Smooth muscle cell of the brain vasculature (primary cell): Measurements from ENCODE around the gene PYROXD2.

Experiments
- DNase-seq: peaks from one replicate; pipeline ENCODE4 v3.0.0-alpha.2; 2012; ENCODE audit warnings: low read depth, low spot score

Gene PYROXD2

DNA sequence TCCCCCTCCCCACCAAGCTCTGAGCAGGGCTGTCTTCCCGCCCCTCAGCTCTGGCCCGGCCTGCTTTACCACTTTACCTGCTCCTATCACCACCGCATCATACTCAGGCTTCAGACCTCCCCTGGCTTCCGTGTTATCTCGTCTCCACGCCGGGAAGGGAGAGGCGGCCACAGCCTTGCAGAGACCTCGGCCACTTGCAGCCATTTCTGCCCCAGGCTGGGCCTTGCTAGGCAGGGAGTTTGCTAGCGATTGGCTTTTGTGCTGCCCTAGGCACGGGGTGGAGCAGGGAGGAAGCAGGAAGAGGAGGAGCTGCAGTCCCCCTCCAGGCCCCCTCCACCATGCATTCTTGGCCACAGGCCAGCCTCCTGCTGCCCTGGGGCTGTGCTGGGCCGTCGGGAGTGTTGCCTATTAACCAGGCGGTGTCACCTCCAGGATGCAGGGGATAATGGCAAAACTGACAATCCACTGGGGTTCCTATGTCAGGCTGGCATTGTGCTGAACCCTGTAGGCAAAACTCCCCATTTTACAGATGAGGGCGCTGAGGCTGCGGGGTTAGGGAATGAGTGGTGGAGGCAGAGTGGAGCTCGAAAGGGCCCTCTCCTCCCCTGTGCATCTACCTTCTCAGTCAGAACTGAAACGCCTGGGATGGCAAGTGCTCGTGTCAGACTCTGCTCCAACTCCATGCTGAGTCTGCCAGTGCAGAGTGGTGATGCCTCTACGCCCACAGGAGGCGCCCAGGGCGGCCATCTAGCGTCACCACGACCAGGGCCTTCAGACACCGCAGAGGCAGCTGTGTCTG lies at the start of gene PYROXD2:
Gene PYROXD2, minus strand, starts transcription at position 251 of the 799 bp plus-strand sequence. Its CDS starts 47 bp downstream, at position 204.
- DNase-seq, result peak; percentile 67

DNA sequence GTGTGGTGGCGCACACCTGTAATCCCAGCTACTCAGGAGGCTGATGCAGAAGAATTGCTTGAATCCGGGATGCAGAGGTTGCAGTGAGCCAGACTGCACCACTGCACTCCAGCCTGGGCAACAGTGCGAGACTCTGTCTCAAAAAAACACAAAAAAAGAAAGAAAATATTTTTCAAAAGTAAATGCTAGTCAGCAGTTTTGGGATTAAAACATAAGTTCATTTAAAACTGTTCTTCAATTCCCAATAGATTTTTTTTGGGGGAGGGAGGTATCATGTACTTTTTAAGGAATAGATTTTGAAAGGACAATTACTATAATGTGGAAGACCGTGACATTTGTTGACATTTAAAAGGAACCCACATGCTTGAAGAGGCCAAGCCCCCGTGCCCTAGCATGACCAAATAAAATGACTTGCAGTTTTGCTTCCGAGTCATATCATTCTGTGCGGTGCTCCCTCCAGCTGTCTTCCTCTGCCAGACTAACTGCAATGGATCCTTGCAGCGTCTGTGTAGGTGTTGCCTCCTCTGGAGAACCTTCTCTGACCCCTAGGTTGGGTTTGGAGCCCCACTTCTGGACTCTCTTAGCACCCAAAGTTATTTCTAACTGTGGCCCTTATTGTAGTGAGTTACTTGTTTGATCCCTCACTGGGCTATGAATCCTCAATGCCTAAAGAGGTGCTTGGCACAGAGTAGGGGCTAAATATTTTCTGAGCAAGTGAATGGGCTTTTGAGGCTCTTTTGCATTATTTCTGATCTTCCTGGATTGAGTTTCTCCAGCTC lies 49.2 kb upstream of the PYROXD2 start:
- DNase-seq, result no peak

GRCh38 chr10:98463016-98463415 lies 48.0 kb upstream of the PYROXD2 start:
- DNase-seq, result no peak

DNA sequence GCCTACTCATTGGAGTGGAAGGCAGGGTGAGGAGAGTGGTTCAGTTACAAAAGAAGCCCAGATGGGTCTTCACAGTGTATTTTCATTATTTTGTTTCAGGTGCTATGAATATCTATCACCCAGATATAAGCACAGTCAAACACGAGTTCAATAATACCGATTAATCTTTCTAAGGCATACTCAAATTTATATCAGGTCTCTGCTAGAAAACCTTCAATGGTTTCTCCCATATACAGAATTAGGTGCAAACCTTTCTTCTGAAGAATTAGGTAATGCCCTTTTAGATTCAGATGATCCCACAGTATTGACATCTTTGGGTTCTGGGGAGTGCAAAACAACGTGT lies 46.5 kb upstream of the PYROXD2 start:
- no peak for DNase-seq

DNA sequence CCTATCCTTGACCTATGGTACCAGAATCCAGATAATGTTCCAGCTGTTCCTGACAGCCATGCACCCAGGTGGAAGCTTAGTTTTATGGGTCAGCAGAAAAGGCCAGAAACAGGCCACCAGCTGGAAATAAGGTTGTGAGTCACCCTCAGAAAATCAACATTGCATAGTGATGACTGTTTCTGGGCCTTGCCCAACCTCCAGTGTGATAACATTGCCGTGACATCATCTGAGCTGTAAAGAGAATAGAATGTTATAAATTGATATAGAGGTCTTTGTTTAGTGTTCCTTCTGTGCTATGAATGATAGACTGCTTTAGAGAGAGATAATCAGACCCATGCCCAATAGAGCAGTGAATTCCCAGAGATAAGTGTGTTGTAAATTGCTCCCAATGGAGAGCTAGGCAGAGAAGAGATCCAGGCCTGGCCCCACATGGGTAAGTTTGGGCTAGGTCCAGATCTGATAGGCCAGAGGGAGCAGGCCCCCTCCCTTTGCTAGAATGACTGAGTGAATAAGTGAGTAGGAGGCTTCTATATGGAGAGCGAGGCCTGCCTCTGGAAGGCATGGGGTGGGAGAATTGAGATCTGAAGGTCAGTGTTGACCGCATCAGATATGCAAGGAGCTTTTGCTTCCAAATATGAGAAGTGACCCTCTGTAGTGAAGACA lies 46.0 kb upstream of the PYROXD2 start:
- peak; percentile 43 for DNase-seq

DNA sequence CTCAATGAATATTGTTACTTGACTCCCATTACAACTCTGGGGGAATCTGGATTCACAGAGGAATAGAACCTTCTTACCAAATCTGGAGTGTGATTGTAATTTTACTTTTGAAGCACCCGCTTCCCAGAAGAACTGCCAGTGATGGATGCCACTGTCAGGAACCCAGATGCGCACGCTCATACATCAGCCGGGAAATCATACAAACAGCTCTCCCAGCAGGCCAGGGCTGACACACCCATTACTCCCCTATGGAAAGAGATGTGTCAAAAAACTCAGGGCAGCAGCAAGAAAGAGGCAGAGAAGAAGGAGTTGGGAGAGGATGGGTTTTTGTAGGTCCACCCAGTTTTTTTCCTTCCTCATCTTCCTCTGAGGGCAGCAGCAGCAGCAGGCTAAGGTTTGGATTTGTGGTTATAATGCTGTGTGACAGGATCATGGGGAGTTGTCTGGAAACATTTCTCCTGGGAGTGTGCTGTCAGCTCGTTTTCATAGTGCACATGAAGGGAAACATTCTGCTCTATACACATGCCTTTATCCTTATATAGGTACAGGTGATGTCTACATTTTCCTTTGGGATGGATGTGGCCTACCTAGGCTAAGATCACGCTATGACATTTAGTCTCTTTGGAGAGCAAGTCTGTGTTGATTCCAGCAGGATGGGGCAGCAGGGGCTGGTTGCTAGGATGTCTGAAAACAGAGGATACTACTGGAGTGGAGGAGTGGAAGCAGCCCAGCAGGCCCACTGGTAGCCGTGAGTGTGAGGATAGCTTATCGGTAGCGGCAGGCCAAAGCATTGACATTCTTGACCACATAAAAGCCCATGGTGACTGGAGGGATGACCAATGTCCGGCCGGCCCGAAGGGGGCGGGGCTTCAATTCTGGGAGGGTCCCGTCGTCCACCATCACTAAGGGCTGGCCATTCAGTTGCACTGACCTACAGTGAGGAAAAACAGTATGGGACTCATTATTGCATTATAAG lies 44.1 kb upstream of the PYROXD2 start:
- no peak for DNase-seq

- DNase-seq, result no peak
Observed at GRCh38 chr10:98457721-98458120, 42.7 kb upstream of the PYROXD2 start.

DNA sequence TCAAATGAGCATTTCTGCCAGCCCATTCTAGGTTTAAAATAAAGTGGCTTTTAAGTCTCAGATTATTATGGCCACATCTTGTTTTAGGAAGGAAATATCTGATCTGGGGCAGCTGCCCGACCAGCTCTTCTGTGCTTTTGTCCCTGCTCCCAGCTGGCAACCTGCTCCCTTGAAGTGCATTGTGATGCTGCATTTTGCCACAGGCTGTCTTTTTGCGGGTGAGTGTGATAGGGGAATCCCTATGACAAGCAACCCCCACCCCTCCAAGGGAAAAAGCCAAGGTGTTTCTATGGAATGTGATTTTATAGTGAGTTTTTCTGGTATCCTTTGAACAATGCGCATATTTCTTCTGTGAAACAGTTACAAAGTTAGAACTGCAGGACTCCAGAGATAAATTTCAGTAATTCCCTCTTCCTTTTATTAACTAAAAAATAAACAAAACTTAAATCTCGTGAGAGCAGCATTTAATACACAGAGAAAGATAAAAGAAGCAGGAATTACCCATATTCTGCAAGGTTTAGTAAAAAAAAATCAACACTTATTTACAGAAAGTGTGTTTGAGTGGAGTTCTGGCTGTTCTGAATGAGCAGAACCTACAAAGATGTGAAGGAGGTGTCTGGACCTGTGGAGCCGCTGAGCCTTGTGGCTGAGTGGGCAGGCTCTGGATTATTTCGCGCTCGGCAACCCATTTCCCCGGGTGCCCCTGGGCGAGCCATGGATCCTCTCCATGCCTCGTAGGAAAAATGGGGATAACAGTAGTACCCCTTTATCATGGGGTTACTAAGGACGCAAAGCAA lies 41.9 kb upstream of the PYROXD2 start:
- DNase-seq, result no peak

- no peak for DNase-seq
Observed at GRCh38 chr10:98456043-98456570, 41.1 kb upstream of the PYROXD2 start.

DNA sequence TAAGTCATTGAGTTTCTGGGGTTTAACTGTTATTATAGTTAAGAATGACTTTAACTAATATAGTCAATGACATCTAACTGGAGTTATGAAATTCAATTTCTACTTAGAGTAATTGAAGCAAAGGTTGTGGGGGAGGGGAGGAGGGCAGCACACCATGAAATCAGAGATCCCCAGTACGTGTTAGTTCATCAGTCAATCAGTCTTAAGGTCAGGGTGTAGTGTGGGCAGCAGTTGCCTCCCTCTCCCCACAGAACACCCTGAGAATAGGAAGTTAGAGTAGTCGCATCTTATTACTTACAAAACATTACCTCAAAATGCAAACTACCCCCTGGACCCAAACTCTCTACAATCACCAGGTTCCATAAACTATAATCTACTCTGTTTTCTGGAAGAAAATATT lies 38.7 kb upstream of the PYROXD2 start:
- no peak for DNase-seq

DNA sequence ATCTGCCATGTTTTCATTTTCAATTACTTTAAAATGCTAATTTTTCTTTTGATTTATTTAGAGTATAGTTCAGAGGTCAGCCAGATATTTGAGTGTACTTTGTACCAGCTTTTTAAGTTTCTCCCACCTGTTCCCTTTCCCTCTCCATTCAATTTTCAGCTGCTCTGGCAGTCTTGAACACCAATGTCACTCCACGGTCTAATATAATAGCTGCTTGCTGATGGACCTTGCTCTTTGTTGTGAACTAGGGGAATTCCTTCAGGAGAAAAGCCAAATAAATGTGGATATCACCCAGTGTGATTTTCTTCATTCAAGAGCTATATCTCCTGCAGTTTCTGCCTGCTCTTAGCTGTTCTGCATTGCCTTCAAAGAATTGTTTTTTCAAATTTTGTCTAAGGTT lies 35.6 kb upstream of the PYROXD2 start:
- DNase-seq, result no peak

GRCh38 chr10:98449287-98449686 lies 34.3 kb upstream of the PYROXD2 start:
- DNase-seq, result no peak

- DNase-seq, result peak; percentile 10
Observed at GRCh38 chr10:98446661-98447221, 31.8 kb upstream of the PYROXD2 start, which contains the start of gene HPS1. Gene HPS1, minus strand, starts transcription at chr10:98446935. Its CDS starts 3,695 bp downstream, at chr10:98443240.

DNA sequence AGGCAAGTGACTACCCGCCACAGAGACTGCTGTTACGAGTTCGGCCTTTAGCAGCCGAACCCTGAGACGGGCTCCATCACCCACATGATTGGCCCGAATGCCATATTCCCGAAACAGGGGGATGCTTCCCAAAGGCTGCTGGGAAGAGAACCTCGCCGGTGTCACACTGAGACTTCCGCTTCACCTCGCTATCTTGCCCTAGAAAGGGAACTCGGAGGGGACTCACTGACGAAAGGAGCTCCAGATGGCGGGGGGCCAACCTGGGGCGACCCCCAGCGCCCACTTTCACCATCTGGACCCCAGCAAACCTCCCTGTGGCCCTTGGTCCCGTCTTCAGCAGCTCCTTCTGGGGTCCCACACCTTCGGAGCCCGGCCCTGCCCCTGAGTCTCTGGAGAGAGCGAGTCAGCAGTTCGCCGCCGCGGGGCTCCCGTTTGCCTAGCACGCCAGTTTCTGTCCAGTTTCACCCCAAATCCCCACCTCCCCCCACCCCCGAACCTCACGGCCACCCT lies 31.2 kb upstream of the PYROXD2 start:
- no peak for DNase-seq

GRCh38 chr10:98445200-98445812 lies 30.3 kb upstream of the PYROXD2 start:
- no peak for DNase-seq

DNA sequence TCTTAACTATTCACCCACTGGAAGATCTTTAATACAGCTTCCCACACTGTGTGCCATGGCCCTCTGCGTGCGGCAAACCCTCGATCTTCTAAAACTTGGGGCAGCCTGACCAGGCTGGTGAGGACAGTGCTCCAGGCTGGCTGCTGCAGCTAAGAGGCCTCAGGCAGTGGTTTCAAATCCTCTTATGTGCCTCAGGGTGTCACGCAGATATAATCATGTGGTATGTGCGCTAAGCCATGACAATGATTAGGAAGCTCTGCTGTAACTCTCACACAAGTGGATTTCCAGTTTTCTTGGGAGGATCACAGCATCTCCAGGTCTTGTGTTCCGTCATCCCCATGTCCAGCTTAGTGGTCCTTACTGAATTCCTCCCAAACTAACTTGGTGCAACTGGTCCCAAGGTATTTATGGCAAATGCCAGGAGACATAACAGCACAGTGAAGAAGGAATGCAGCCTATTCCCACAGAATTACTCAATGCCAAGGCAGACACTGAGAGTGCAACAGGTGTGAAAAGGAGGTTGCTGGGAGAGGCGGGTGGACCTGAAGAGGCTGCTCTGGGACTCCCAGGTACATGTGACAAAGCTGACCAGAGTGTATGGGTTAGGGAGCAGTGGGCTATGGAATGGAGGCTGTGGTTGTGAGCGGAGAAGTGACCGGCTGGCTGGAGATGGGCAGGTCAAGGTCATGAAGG lies 29.5 kb upstream of the PYROXD2 start:
- DNase-seq, result no peak

GRCh38 chr10:98438715-98439114 lies 23.7 kb upstream of the PYROXD2 start:
- no peak for DNase-seq

- no peak for DNase-seq
Observed at GRCh38 chr10:98436704-98437103, 21.7 kb upstream of the PYROXD2 start.
